H1 (cell line): Measurements from ENCODE around the gene KCNC4. TPM values are rescaled to one million over a fixed set of nuclear protein-coding genes. Genes with fewer than 3 reads are reported as not detected.
A peak's percentile ranks its signal among the peaks of the same experiment; 100 is the strongest.

Experiments
- CTCF ChIA-PET: fragments of 300-600 bp; sonication (Branson Sonifier 250); formaldehyde crosslinking; loops from one replicate; lab custom pipeline; 2021; ENCODE audit not compliant: partially characterized antibody; lab: Charles Lee
- POLR2A ChIA-PET: fragments of 300-600 bp; sonication (Branson Sonifier 250); formaldehyde crosslinking; loops from one replicate; lab custom pipeline; 2021; ENCODE audit warnings: inconsistent platforms; ENCODE audit not compliant: partially characterized antibody; lab: Charles Lee
- DNase-seq, 2 experiments: peaks; one replicate each; pipeline versions ENCODE4 v3.0.0 to v3.0.0-alpha.2; 2010 to 2022; ENCODE audit warnings: low spot score in 2 of 2, low read depth in 1 of 2, mixed read lengths in 1 of 2
- FAIRE-seq: peaks from 2 replicates; lab custom pipeline; 2011; peaks lifted over from hg19 to GRCh38; lab: Jason Lieb, UNC
- H2AFZ ChIP-seq: 2 replicates; pipeline ENCODE4 v1.8.1; 2012; ENCODE audit warnings: low read length, inconsistent platforms
- H2AK5ac ChIP-seq: 2 replicates; pipeline ENCODE4 v1.6.1; 2013; ENCODE audit warnings: low read depth, low read length
- H2BK120ac ChIP-seq: replicated peaks from 2 replicates; pipeline ENCODE3; 2013; ENCODE audit warnings: low read depth, low read length, inconsistent platforms
- H2BK12ac ChIP-seq: 2 replicates; pipeline ENCODE4 v1.6.1; 2013; ENCODE audit warnings: low read depth, low read length
- H2BK15ac ChIP-seq: 2 replicates; pipeline ENCODE4 v1.6.1; 2013; ENCODE audit warnings: low read length
- H2BK20ac ChIP-seq: 2 replicates; pipeline ENCODE4 v1.6.1; 2013; ENCODE audit warnings: low read length
- H2BK5ac ChIP-seq: 2 replicates; pipeline ENCODE4 v1.6.1; 2013; ENCODE audit warnings: low read depth, low read length
- H3K14ac ChIP-seq: 2 replicates; pipeline ENCODE4 v1.6.1; 2013; ENCODE audit warnings: inconsistent platforms; ENCODE audit not compliant: insufficient read length
- H3K18ac ChIP-seq: 2 replicates; pipeline ENCODE4 v1.6.1; 2013; ENCODE audit warnings: low read length; ENCODE audit errors: extremely low read depth
- H3K23ac ChIP-seq: 2 replicates; pipeline ENCODE4 v1.6.1; 2013; ENCODE audit warnings: inconsistent platforms; ENCODE audit not compliant: insufficient read length
- H3K23me2 ChIP-seq: 2 replicates; pipeline ENCODE4 v1.6.1; 2013; ENCODE audit warnings: low read depth, low read length
- H3K27ac ChIP-seq: 2 replicates; pipeline ENCODE4 v1.6.1; 2011; ENCODE audit warnings: low read depth, low read length, inconsistent platforms
- H3K27me3 ChIP-seq, 4 experiments: replicated peaks in 1 of 4; 1 replicate in 1 of 4; 2 replicates in 3 of 4; pipeline versions ENCODE4 v1.6.1 to v1.8.1; 2011 to 2013; ENCODE audit warnings: low read length in 3 of 4, mild to moderate bottlenecking in 3 of 4, inconsistent platforms in 2 of 4, mixed read lengths in 2 of 4, moderate library complexity in 1 of 4; ENCODE audit not compliant: control insufficient read depth in 3 of 4, insufficient read depth in 3 of 4; ENCODE audit errors: extremely low read depth in 1 of 4
- H3K36me3 ChIP-seq, 4 experiments: 2 replicates each; pipeline versions ENCODE4 v1.6.1 to v1.8.1; 2011 to 2013; ENCODE audit warnings: mild to moderate bottlenecking in 4 of 4, low read length in 3 of 4, moderate library complexity in 2 of 4, control low read depth in 1 of 4, inconsistent platforms in 1 of 4; ENCODE audit not compliant: insufficient read depth in 4 of 4, control insufficient read depth in 2 of 4
- H3K4ac ChIP-seq: replicated peaks from 2 replicates; pipeline ENCODE3; 2013; ENCODE audit warnings: low read length, low read depth, mixed read lengths, inconsistent platforms; ENCODE audit not compliant: insufficient read length
- H3K4me1 ChIP-seq, 4 experiments: replicated peaks in 1 of 4; 1 replicate in 1 of 4; 2 replicates in 3 of 4; pipeline versions ENCODE4 v1.6.1 to v1.8.1; 2011 to 2013; ENCODE audit warnings: low read length in 3 of 4, inconsistent platforms in 2 of 4, mixed read lengths in 1 of 4; ENCODE audit not compliant: insufficient read depth in 4 of 4, control insufficient read depth in 3 of 4
- H3K4me2 ChIP-seq, 2 experiments: 2 replicates each; pipeline versions ENCODE4 v1.6.1 to v1.8.1; 2011 to 2013; ENCODE audit warnings: low read depth in 2 of 2, low read length in 2 of 2, control low read depth in 1 of 2, inconsistent platforms in 1 of 2, mild to moderate bottlenecking in 1 of 2; ENCODE audit not compliant: insufficient read depth in 1 of 2
- H3K4me3 ChIP-seq, 4 experiments: fragments of 200-600, 300-600 bp in 1 of 4; sonication (generic), shearing (Covaris generic), sonication (Bioruptor Twin) in 1 of 4; 2 replicates each; pipeline versions ENCODE4 v1.5.1 to v1.8.1; 2011 to 2016; ENCODE audit warnings: low read length in 4 of 4, low read depth in 3 of 4, control low read depth in 2 of 4, inconsistent platforms in 2 of 4, mild to moderate bottlenecking in 2 of 4, mixed read lengths in 1 of 4, moderate library complexity in 1 of 4; ENCODE audit not compliant: insufficient read depth in 2 of 4; ENCODE audit errors: extremely low read depth in 1 of 4
- H3K56ac ChIP-seq: replicated peaks from 2 replicates; pipeline ENCODE3; 2013; ENCODE audit warnings: low read depth, mild to moderate bottlenecking, mixed read lengths, low read length, inconsistent platforms; ENCODE audit not compliant: insufficient read length
- H3K79me1 ChIP-seq: 2 replicates; pipeline ENCODE4 v1.6.1; 2013; ENCODE audit warnings: low read depth, low read length, control low read depth
- H3K79me2 ChIP-seq, 2 experiments: 2 replicates each; pipeline versions ENCODE4 v1.6.1 to v1.8.1; 2012 to 2013; ENCODE audit warnings: low read length in 2 of 2, mild to moderate bottlenecking in 2 of 2, inconsistent platforms in 1 of 2; ENCODE audit not compliant: insufficient read depth in 2 of 2, control insufficient read depth in 1 of 2
- H3K9ac ChIP-seq, 4 experiments: replicated peaks in 1 of 4; 1 replicate in 1 of 4; 2 replicates in 3 of 4; pipeline versions ENCODE4 v1.6.1 to v1.8.1; 2011 to 2013; ENCODE audit warnings: low read depth in 3 of 4, low read length in 3 of 4, control low read depth in 2 of 4, mild to moderate bottlenecking in 2 of 4, moderate library complexity in 2 of 4, inconsistent platforms in 1 of 4; ENCODE audit errors: extremely low read depth in 1 of 4
- H3K9me3 ChIP-seq, 2 experiments: 2 replicates each; pipeline versions ENCODE4 v1.6.1 to v1.8.1; 2012 to 2013; ENCODE audit warnings: mild to moderate bottlenecking in 2 of 2, moderate library complexity in 2 of 2, control low read depth in 1 of 2, inconsistent platforms in 1 of 2, low read depth in 1 of 2, low read length in 1 of 2, mixed read lengths in 1 of 2; ENCODE audit not compliant: insufficient read depth in 2 of 2
- H4K20me1 ChIP-seq, 2 experiments: replicated peaks in 1 of 2; 2 replicates each; pipeline versions ENCODE3 to v1.8.1; 2011 to 2013; ENCODE audit warnings: inconsistent platforms in 2 of 2, low read length in 2 of 2, mild to moderate bottlenecking in 1 of 2; ENCODE audit not compliant: insufficient read depth in 2 of 2, control insufficient read depth in 1 of 2
- H4K5ac ChIP-seq: 2 replicates; pipeline ENCODE4 v1.6.1; 2013; ENCODE audit warnings: low read length, low read depth, mixed read lengths, inconsistent platforms; ENCODE audit not compliant: insufficient read length
- H4K8ac ChIP-seq: 2 replicates; pipeline ENCODE4 v1.8.0; 2013; ENCODE audit warnings: mild to moderate bottlenecking, moderate library complexity, low read length, inconsistent platforms; ENCODE audit not compliant: insufficient read depth; ENCODE audit errors: extremely low read depth
- H4K91ac ChIP-seq: replicated peaks from 2 replicates; pipeline ENCODE3; 2013; ENCODE audit warnings: low read length, mixed read lengths, inconsistent platforms; ENCODE audit not compliant: insufficient read length
- JUN ChIP-seq: IDR thresholded peaks from 2 replicates; pipeline ENCODE4 v1.6.1; 2011; ENCODE audit warnings: low read depth, mild to moderate bottlenecking, improper control_type of control experiment, low read length
- KDM5A ChIP-seq: fragments of 200-600 bp; IDR thresholded peaks from 2 replicates; pipeline ENCODE4 v1.7.1; 2012; ENCODE audit warnings: mild to moderate bottlenecking, low read length, inconsistent platforms, mixed read lengths
- POLR2A ChIP-seq, 2 experiments: IDR thresholded peaks; 1 replicate in 1 of 2; 2 replicates in 1 of 2; pipeline ENCODE4 v1.6.1; 2011; ENCODE audit warnings: low read depth in 2 of 2, low read length in 2 of 2, mild to moderate bottlenecking in 2 of 2; ENCODE audit errors: control extremely low read depth in 1 of 2
- WGBS, 2 experiments: shearing (Covaris generic) in 1 of 2; methylation state at CpG; one replicate each; pipeline versions ENCODE4 v1.1.6 to v1.1.7; 2013 to 2015; ENCODE audit warnings: low lambda C conversion rate in 2 of 2, mixed read lengths in 2 of 2, inconsistent platforms in 1 of 2, low coverage in 1 of 2, missing lambda C conversion rate in 1 of 2; ENCODE audit not compliant: insufficient replicate concordance in 2 of 2, insufficient coverage in 1 of 2, insufficient read length in 1 of 2; ENCODE audit errors: extremely low coverage in 1 of 2, missing lambda C conversion rate in 1 of 2; 5-methylcytosine and 5-hydroxymethylcytosine counted together
- polyA plus RNA-seq, 7 experiments: library from polyadenylated mRNA; depleted of rRNA in 3 of 7; stranded (reverse) in 5 of 7; unstranded in 2 of 7; fragments of >200 nt in 5 of 7; fragments of 200-250 nt in 2 of 7; gene quantifications; 1 replicate in 5 of 7; 2 replicates in 1 of 7; 4 replicates in 1 of 7; pipeline versions ENCODE4 v1.2.1 to v1.2.3, GENCODE V29; 2011 to 2013; ENCODE audit warnings: missing spikeins in 2 of 7, mixed read lengths in 2 of 7
- total RNA-seq: library from RNA; stranded (reverse); fragmentation: NEBNext Ultra II Directional; extraction: Animal tissue kit (Norgen Biotek cat#: 25700); gene quantifications from 2 replicates; pipeline ENCODE4 v1.2.1, GENCODE V29; 2021

The KCNC4 gene
- total and polyA plus RNA-seq, 2 of the 8 experiments (the other 6 are each of a cell fraction or from before 2014, with no cell fraction given) = 8.1 to 11.2 TPM

DNA sequence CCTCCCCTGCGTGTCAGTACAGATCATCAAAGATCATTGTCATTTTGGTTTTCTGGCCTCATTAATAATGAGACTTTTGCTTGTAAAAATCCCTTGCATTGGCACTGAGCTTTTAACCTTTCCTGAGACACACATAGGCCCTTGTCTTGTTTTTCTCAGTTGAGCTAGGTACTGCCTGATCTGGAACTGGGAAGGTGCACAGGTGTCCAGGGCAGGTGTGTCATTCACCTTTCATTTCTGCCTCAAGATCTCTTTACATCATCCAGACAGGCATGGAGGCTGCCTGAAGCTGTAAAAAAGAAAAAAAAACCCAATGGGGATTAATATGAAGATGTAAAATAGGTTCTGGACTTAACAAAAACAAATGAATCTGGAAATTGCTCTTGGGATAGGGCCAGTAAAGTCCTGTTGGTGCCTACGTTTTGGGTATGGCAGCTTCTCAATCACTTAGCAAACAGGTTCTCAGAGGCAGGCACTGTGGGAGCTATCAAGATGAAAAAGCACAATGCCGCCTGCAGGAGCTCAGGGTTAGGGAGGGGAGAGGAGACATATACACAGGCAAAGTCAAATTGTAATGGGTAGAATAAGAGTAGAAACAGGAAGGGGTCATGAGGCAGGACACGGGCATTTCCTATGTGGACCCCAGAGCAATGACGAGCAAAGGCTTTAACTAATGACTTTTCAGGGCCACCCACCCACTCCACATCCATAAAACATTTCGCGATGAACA, 1.0 kb upstream of the KCNC4 start:
- peak overlapping the region; percentile 60 to 98 for H3K4me2 ChIP-seq
- no peak overlapping the region for H4K5ac ChIP-seq
- H3K79me1 ChIP-seq = no peaks in the 10 kb centered on the region
- H3K23me2 ChIP-seq = peaks cover 20% of the 10 kb centered on the region; the same call in 1 of the 2 replicates
- peak overlapping the region; percentile 97; the same call in 1 of the 2 replicates for H3K18ac ChIP-seq
- no peak overlapping the region for H3K4ac ChIP-seq
- peaks cover 5 to 22% (median 21%) of the 10 kb centered on the region in 4 experiments for H3K27me3 ChIP-seq
- no peak overlapping the region for H2BK15ac ChIP-seq
- H3K27ac ChIP-seq = no peak overlapping the region
- no peak for FAIRE-seq
- WGBS, 2 experiments = 53% methylated on average over 7 of the region's 7 CpGs; no CpG with 5 or more reads in 1 of the 2 experiments
- H4K91ac ChIP-seq = no peak overlapping the region
- no peak overlapping the region for H2BK20ac ChIP-seq
- no peaks in the 10 kb centered on the region for H3K79me2 ChIP-seq
- H2BK120ac ChIP-seq = no peak overlapping the region
- H2BK12ac ChIP-seq = no peak overlapping the region
- peaks cover 7 to 23% (median 20%) of the 10 kb centered on the region in 4 experiments for H3K4me1 ChIP-seq
- no peak overlapping the region for H4K8ac ChIP-seq
- peak overlapping the region in 2 of 4 experiments; percentile 51 to 54; a peak in 3 of 7 replicates for H3K9ac ChIP-seq
- H3K9me3 ChIP-seq = no peaks in the 10 kb centered on the region
- no peak overlapping the region for H3K56ac ChIP-seq
- POLR2A ChIA-PET = interaction anchor here (0.8 to 3.9 kb wide), 8 partner anchors 14 to 140 kb away, joined by 3 to 12 read pairs (median 4); partner anchors contain the start of gene RBM15
- H2AFZ ChIP-seq = peak overlapping the region; percentile 80
- no peak overlapping the region for H2AK5ac ChIP-seq
- H3K36me3 ChIP-seq = no peaks in the 10 kb centered on the region
- no peak overlapping the region for H3K23ac ChIP-seq
- CTCF ChIA-PET = interaction anchor here (0.6 to 19.1 kb wide), 40 partner anchors 9 to 314 kb away, joined by 3 to 1001 read pairs (median 4); partner anchors contain the start of genes LAMTOR5 and RBM15
- DNase-seq = no peak
- H3K14ac ChIP-seq = no peak overlapping the region
- H4K20me1 ChIP-seq = peaks cover 0 to 6% of the 10 kb centered on the region in 2 experiments
- H3K4me3 ChIP-seq = peak overlapping the region; percentile 41 to 78 (median 62)
- peak overlapping the region; percentile 54; the same call in 1 of the 2 replicates for H2BK5ac ChIP-seq
- TF ChIP-seq POLR2A (IDR thresholded peaks at IDR 0.05; ENCODE audit: control extremely low read depth in 1 of 2, low read depth in 2 of 2, low read length in 2 of 2) (no peak), JUN (no peak), KDM5A (no peak)
